ENCODE results near the gene TAP2. TPM values are rescaled to one million over a fixed set of nuclear protein-coding genes. Genes with fewer than 3 reads are reported as not detected.

The TAP2 gene
- polyA plus RNA-seq, 1 of the 3 experiments (the other 2 are of a cell fraction), result 19.9 TPM

Other genes starting within 250 kb of the TAP2 start
- gene HLA-DRB1, start 248.9 kb downstream of the TAP2 start, polyA plus RNA-seq (2012; rRNA removed), result not detected in 2 replicates
- not detected in 2 replicates for gene HLA-DQA1, start 201.3 kb downstream of the TAP2 start, polyA plus RNA-seq (2012; rRNA removed)
- not detected in 2 replicates for gene HLA-DQB1, start 172.1 kb downstream of the TAP2 start, polyA plus RNA-seq (2012; rRNA removed)
- gene HLA-DQA2, start 97.3 kb downstream of the TAP2 start, polyA plus RNA-seq (2012; rRNA removed), result not detected in 2 replicates
- gene HLA-DQB2, start 75.2 kb downstream of the TAP2 start, polyA plus RNA-seq (2012; rRNA removed), result not detected in 2 replicates
- gene HLA-DOB, start 21.7 kb downstream of the TAP2 start, polyA plus RNA-seq (2012; rRNA removed), result not detected in 2 replicates
- 52.8 and 55.7 TPM in 2 replicates for gene PSMB8, start 5.3 kb upstream of the TAP2 start, polyA plus RNA-seq (2012; rRNA removed)
- gene TAP1, start 15.0 kb upstream of the TAP2 start, polyA plus RNA-seq (2012; rRNA removed), result 31.1 and 35.7 TPM in 2 replicates
- gene PSMB9, start 15.5 kb upstream of the TAP2 start, polyA plus RNA-seq (2012; rRNA removed), result 52.4 and 83.7 TPM in 2 replicates
- gene HLA-DMB, start 102.3 kb upstream of the TAP2 start, polyA plus RNA-seq (2012; rRNA removed), result 0.10 TPM in 1 of 2 replicates, not detected in the other
- gene HLA-DMA, start 114.4 kb upstream of the TAP2 start, polyA plus RNA-seq (2012; rRNA removed), result 1.2 and 1.5 TPM in 2 replicates
- gene BRD2, start 129.9 kb upstream of the TAP2 start, polyA plus RNA-seq (2012; rRNA removed), result 104 and 116 TPM in 2 replicates
- gene HLA-DOA, start 170.9 kb upstream of the TAP2 start, polyA plus RNA-seq (2012; rRNA removed), result not detected in 2 replicates
- 1.6 and 1.9 TPM in 2 replicates for gene HLA-DPA1, start 234.9 kb upstream of the TAP2 start, polyA plus RNA-seq (2012; rRNA removed)
- gene HLA-DPB1, start 237.3 kb upstream of the TAP2 start, polyA plus RNA-seq (2012; rRNA removed), result 1.0 and 2.0 TPM in 2 replicates